Neutrophil (primary cell): Measurements from ENCODE around the gene ANKRD62.
"Not testable (repeated sequence)": the region's sequence is repeated elsewhere in the genome, so short reads cannot be mapped to it uniquely, and the experiment has no call there.

Source experiments
- H3K27ac ChIP-seq: fragments of 200-600 bp; sonication (generic); 2 replicates; pipeline ENCODE4 v1.5.1; 2016; ENCODE audit warnings: mild to moderate bottlenecking, moderate library complexity
- H3K27me3 ChIP-seq: fragments of 200-600 bp; sonication (generic); 2 replicates; pipeline ENCODE4 v1.6.0; 2016; ENCODE audit warnings: mild to moderate bottlenecking
- H3K36me3 ChIP-seq: fragments of 200-600 bp; sonication (generic); 2 replicates; pipeline ENCODE4 v1.5.1; 2017
- H3K4me1 ChIP-seq, 2 experiments: fragments of 200-600 bp in 1 of 2; sonication (generic) in 1 of 2; 1 replicate in 1 of 2; 2 replicates in 1 of 2; pipeline versions ENCODE4 v1.5.1 to v1.6.1; 2013 to 2016; ENCODE audit warnings: low read depth in 1 of 2, low read length in 1 of 2, mild to moderate bottlenecking in 1 of 2, moderate library complexity in 1 of 2; ENCODE audit not compliant: control insufficient read depth in 1 of 2, insufficient read depth in 1 of 2
- H3K4me3 ChIP-seq, 2 experiments: fragments of 200-600 bp in 1 of 2; sonication (generic) in 1 of 2; 1 replicate in 1 of 2; 2 replicates in 1 of 2; pipeline ENCODE4 v1.5.1; 2013 to 2016; ENCODE audit warnings: low read depth in 1 of 2, low read length in 1 of 2, mild to moderate bottlenecking in 1 of 2, moderate library complexity in 1 of 2
- H3K9me3 ChIP-seq: fragments of 200-600 bp; sonication (generic); 2 replicates; pipeline ENCODE4 v1.5.1; 2016
- TF ChIP-seq, protein P1 (sequence below): fragments of 200-600 bp; sonication (generic); IDR thresholded peaks from 2 replicates; pipeline ENCODE4 v1.5.1; 2016; ENCODE audit warnings: antibody characterized with exemption

ANKRD62 gene

DNA sequence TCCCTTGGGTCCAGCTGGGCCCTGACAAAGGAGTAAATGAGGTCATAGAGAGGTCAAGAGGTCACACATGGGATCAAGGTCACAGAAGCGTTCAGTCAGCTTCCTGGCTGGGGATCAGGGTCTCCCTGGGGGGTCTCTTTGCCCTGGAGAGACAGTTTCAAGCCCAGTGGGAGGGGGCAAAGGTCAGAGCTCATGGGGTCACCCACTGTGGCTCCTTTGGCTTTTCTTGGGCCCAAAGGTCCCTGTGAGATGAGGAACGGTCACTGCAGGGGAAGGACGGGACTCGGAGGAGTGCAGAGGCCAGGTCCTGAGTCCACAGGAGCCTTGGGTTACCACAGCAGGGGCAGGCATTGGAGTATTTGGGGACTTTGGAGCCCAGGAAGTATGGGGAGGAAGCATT is 30.7 kb upstream of the ANKRD62 start:
- H3K27me3 ChIP-seq, result no peaks in the 10 kb centered on the region
- no peaks in the 10 kb centered on the region for H3K36me3 ChIP-seq
- H3K27ac ChIP-seq, result no peak overlapping the region
- H3K4me1 ChIP-seq, result no peaks in the 10 kb centered on the region
- H3K9me3 ChIP-seq, result no peaks in the 10 kb centered on the region
- no peak overlapping the region for H3K4me3 ChIP-seq
- TF ChIP-seq, protein P1, sequence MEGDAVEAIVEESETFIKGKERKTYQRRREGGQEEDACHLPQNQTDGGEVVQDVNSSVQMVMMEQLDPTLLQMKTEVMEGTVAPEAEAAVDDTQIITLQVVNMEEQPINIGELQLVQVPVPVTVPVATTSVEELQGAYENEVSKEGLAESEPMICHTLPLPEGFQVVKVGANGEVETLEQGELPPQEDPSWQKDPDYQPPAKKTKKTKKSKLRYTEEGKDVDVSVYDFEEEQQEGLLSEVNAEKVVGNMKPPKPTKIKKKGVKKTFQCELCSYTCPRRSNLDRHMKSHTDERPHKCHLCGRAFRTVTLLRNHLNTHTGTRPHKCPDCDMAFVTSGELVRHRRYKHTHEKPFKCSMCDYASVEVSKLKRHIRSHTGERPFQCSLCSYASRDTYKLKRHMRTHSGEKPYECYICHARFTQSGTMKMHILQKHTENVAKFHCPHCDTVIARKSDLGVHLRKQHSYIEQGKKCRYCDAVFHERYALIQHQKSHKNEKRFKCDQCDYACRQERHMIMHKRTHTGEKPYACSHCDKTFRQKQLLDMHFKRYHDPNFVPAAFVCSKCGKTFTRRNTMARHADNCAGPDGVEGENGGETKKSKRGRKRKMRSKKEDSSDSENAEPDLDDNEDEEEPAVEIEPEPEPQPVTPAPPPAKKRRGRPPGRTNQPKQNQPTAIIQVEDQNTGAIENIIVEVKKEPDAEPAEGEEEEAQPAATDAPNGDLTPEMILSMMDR, result no peak

DNA sequence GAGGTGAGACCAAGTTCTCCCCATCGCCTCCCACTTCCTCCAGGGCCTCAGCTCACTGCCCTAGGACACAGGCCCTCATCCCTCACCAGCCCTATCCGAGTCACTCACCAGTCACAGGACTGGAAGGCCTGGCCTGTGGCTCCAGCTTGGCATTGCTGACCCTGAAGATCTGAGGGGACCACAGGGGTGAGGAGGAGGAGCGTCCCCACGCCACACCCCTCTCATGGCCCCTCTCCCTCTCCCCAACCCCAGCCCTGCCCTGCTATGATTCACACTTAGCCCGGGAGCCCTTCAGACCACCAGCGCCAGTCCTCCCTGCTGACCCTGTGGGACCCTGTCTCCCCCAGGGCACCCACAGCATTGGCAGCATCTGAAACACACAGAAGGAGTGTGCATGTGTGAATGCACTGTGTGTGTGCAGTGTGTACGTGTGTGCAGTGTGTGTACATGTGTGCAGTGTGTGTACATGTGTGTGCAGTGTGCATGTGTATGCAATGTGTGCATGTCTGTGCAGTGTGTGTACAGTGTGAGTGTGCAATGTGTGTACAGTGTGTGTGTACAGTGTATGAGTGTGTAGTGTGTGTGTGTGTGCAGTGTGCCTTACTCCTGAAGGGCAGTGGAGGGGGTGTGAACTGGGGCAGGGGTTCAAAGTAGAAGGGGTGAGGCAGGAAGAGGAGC is 29.4 kb upstream of the ANKRD62 start:
- no peak overlapping the region for H3K4me3 ChIP-seq
- TF ChIP-seq, protein P1, result no peak
- no peaks in the 10 kb centered on the region for H3K27me3 ChIP-seq
- H3K27ac ChIP-seq, result no peak overlapping the region
- H3K4me1 ChIP-seq, result no peaks in the 10 kb centered on the region
- no peaks in the 10 kb centered on the region for H3K9me3 ChIP-seq
- H3K36me3 ChIP-seq, result no peaks in the 10 kb centered on the region

GRCh38 chr18:12065397-12065796 is 28.2 kb upstream of the ANKRD62 start:
- TF ChIP-seq, protein P1, result no peak
- H3K4me1 ChIP-seq, result no peaks in the 10 kb centered on the region
- H3K27me3 ChIP-seq, result no peaks in the 10 kb centered on the region
- no peak overlapping the region for H3K4me3 ChIP-seq
- no peaks in the 10 kb centered on the region for H3K36me3 ChIP-seq
- H3K27ac ChIP-seq, result no peak overlapping the region
- H3K9me3 ChIP-seq, result no peaks in the 10 kb centered on the region

DNA sequence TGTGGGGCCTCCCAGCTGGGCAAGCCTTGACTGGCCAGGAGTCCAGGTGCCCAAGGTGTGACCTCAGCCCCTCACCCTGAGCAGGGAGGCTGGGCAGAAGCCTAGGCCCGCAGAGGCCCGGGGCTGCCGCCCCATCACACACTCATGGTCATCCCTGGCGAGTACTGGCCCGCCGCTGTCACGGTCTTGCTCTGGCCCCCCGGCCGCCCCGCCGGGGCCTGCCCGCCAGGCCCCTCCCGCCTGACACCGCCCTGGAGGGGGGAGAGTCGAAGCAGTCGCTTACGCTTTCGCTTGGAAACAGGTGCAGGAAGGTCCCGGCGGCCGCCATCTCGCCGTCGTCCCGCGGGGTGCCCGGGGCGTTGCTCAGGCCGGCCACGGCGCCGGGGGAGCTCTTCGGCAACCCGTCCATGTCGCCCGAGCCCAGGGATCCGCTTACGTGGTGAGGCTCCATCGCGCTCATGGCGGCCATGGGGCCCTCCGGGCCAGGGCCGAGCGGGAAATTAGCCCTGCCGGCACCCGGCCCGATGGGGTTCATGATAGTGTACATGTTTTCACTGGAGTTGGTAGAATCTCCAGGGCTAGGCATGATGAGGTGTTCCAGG is 26.6 kb upstream of the ANKRD62 start:
- Histone ChIP-seq H3K27ac (no peak overlapping the region), H3K36me3 (no peaks in the 10 kb centered on the region), H3K4me1 (no peaks in the 10 kb centered on the region), H3K27me3 (peaks cover 6% of the 10 kb centered on the region), H3K9me3 (no peaks in the 10 kb centered on the region), H3K4me3 (no peak overlapping the region)
- TF ChIP-seq, protein P1, result no peak

DNA sequence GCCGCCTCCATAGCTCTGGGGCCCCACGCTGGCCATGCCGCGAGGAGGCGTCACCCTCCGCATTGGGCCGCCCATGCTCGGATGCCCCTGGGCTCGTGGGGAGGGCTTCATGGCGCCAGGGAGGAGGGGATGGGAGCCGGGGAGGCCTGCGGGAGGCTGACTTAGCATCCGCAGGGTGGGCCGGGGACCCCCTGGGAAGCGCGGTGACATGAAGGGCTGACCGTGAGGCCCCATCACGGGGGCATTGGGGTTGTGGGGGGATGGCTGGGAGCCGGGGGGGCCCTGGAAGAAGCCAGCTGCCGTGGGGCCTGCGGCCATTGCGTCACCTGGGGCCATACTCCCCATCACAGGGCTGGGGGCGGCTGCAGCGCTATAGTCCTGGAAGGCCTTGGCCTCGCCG is 26.0 kb upstream of the ANKRD62 start:
- TF ChIP-seq, protein P1, result no peak
- no peaks in the 10 kb centered on the region for H3K4me1 ChIP-seq
- H3K4me3 ChIP-seq, result no peak overlapping the region
- H3K27me3 ChIP-seq, result peaks cover 12% of the 10 kb centered on the region
- no peaks in the 10 kb centered on the region for H3K36me3 ChIP-seq
- H3K9me3 ChIP-seq, result no peaks in the 10 kb centered on the region
- H3K27ac ChIP-seq, result no peak overlapping the region

GRCh38 chr18:12068316-12068949 is 25.2 kb upstream of the ANKRD62 start:
- H3K36me3 ChIP-seq, H3K9me3 ChIP-seq, H3K4me1 ChIP-seq, H3K27ac ChIP-seq, H3K4me3 ChIP-seq: not testable (repeated sequence)
- H3K27me3 ChIP-seq, result peaks cover 12% of the 10 kb centered on the region
